Stimulated activated CD4-positive, alpha-beta T cell treated with anti-CD3 and anti-CD28 coated beads, Interleukin-2, amount 100 ng/mL, for 24 hours (primary cell): ENCODE data around the gene ERO1A.
"Not testable (repeated sequence)": the region's sequence is repeated elsewhere in the genome, so short reads cannot be mapped to it uniquely, and the experiment has no call there.

Source experiments
- DNase-seq, 2 donors: peaks; one replicate each; pipeline ENCODE4 v3.0.0-alpha.2; 2020

Gene ERO1A, protein sequence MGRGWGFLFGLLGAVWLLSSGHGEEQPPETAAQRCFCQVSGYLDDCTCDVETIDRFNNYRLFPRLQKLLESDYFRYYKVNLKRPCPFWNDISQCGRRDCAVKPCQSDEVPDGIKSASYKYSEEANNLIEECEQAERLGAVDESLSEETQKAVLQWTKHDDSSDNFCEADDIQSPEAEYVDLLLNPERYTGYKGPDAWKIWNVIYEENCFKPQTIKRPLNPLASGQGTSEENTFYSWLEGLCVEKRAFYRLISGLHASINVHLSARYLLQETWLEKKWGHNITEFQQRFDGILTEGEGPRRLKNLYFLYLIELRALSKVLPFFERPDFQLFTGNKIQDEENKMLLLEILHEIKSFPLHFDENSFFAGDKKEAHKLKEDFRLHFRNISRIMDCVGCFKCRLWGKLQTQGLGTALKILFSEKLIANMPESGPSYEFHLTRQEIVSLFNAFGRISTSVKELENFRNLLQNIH

DNA sequence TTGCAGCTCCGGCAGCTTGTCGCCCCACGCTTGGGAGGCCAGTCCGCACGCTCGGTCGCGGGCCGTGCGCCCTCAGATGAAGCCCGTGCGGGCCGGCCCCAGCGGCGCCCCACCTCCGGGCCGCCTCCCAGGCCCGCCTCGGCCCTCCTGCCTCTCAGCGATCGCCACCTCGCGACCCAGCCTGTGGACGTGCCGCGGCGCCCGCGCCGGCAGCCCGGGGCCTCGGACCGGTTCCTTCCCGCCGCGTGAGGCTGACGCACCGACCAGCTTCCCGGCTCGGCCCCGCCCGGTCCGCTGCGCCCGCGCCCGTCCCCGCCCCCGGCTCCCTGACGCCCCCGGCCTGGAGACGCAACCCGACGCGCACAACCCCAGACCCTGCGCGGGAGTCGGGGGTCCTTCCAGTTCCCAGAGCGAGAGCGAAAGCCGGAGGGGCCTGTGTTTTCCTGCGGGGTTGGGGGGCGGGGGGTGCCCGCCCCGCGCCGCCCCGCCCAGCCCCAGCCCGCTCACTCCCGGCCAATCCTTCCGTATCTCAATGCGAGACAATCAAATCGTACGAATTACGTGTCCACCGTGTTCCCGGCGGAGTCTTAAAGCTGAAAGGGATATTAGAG lies at the start of gene ERO1A:
Gene ERO1A, minus strand, starts transcription at position 78 of the 611 bp plus-strand sequence. Its CDS starts 77 bp downstream, at position 1.
- peak; percentile 67 to 76 for DNase-seq

DNA sequence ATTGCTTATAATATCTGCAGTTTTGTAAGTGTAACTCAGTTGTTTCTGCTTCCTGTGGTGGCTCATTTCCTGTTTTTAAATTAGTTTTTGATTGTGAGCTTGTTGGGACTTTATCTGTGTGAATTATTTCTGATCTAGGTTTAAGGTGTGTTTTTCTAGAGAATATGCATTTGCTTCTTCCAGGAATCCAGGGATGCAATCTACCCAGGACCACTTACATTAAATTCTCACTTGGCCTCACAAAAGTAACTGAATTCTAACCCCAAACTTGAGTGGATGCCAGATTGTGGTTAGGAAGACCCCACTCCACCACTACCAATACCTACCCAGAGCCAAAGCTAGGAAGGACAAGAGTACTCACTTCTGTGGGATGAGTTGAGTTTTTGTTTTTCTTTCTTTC lies 46.5 kb upstream of the ERO1A start:
- no peak for DNase-seq

DNA sequence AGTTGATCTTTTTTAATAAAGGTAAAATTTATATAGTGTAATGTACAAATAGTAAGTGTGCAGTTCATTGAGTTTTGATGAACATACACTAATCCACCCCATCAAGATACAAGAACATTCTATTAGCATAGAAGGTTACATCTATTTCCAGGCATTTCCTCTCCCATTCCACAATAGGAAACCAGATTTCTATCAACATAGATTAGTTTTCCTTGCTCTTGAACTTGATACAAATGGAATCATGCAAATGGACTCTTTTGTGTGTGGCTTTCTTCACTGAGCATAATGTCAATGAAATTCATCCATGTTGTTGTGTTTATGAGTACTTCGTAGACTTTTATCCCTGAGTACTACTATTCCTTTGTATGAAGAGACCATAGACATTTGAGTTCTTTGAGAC lies 45.4 kb upstream of the ERO1A start:
- DNase-seq: no peak

DNA sequence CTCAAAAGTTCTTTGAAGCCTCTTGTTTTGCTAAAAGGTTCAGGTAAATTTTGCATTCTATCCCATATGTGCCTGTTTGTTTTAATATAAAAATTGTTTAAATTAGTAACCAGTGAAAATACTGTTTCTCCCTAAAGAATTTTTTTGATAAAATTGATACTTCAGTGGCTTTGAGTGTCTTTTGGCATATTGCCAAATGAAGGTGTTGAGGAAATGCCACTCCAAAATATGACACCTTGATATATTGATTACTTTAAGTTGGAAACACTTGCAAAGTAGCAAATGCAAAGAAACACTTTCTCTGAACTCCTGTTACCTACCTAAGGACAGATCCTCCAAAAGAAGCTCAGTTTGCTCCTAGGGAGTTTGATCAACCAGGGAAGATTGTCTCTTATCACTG lies 43.1 kb upstream of the ERO1A start:
- DNase-seq: no peak

DNA sequence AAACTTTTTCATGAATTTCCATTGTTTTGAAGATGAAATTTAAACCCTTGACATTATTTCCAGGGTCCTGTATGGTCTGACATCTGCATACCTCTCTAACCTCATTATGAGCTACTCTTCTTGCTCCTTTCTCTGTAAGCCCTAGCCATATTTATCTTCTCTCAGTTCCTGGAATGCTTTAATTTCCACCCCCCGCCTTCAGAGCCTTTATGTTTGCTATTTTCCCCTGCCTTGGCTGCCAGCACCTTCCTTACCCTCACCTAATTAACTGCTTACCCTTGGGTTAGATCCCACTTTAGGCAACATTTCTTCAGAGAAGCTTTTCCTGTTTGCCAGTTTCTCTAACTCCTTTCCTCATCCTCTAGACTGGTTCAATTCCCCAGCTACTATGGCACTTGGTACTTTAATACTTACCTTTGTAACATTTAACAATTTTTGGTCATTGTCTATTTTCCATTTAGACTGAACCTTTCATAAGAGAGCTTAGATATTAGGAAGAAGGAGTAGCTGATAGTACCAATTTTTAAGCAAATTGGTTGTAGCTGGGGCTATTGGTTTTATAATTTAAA lies 40.6 kb upstream of the ERO1A start:
- DNase-seq: no peak

DNA sequence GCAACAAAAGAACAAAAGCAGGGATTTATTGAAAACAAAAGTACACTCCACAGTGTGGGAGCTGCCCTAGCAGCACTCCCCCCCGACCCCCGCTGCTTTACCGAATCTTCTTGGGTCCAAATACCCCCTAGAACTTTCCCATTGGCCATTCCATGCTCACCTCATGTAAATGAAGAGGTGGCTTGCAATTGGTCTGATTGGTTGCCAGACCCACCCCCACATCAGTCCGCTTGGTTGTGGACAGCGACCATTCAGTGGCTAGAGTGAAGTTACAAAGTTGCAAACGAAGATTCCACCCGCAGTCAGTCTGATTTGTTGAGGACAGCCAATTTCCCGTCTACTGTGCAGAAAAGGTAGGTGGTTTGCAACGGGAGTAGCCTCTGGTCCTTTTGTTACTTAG lies 38.5 kb upstream of the ERO1A start:
- DNase-seq: no peak

DNA sequence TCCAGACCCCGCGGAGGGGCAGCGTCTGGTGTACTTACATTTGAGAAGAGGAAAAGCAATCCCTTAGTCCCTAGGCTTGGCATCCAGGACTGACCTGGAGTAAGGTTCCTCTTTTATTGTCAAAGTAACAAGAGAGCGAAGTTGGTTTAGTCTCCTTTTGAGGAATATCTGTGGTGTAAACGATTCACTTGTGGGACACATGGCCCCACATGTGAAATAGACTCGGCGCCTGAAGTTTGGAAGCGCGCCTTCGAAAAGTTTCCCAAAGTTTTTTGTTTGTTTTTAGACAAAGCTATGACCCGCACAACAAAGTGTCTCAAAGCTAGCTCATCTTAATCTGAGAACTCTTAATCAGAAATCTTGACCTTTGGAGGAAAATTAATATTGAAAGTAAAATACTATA lies 35.4 kb upstream of the ERO1A start:
- no peak for DNase-seq

DNA sequence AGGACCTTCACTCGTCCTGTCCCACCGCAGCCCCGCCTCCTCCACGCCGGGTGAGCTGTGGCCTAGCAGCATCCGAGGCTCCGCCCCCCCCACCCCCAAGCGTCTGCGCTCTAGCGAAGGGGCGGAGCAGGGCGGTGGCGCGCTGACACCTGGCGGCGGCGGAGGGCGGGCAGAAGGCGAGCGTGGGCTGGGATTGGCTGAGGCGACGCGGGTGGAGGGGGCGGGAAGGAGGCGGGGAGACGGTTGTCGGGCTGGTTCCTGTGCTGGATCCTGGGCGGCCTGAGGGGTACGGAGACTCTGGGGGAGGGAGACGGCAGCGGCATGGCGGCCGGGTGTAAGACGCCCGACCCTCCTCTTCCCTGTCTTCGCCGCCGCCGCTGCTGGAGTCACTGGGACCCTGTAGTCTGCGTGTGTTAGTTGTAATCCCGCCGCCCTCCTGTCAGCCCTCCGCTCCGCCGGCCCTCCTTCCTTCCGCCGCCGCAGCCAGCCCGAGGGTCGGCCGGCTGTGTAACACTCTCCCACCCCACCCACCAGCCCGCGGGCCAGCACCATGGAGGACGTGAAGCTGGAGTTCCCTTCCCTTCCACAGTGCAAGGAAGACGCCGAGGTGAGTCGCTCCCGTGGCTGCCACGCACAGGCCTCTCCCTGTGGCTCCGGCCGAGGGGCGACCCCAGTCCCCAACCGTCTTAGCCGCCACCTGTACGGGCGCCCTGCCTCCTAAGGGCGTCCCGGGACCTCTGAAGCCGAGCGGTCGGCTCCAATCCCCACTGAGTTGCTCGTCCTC lies 34.8 kb upstream of the ERO1A start, which contains the start of gene STYX:
Gene STYX, plus strand, starts transcription at position 242 of the 784 bp plus-strand sequence. Its CDS starts 309 bp downstream, at position 551.
- DNase-seq: peak; percentile 99 to 100

DNA sequence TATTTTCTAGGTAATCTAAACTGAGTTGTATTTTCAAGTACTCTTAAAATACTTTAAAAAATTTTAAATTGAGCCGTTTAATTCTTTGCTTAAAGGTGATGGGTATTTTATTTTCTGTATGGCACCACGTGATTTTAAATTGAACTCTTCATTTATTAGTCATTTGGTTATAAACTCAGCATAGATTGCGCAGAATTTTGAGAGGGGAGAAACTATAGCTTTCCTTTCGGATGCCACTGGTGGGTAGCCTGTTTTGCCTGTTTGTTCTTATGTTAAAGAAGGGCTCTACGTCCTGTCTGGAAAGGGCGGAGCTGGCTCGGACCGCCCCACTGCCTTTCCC lies 34.2 kb upstream of the ERO1A start:
- DNase-seq: no peak

DNA sequence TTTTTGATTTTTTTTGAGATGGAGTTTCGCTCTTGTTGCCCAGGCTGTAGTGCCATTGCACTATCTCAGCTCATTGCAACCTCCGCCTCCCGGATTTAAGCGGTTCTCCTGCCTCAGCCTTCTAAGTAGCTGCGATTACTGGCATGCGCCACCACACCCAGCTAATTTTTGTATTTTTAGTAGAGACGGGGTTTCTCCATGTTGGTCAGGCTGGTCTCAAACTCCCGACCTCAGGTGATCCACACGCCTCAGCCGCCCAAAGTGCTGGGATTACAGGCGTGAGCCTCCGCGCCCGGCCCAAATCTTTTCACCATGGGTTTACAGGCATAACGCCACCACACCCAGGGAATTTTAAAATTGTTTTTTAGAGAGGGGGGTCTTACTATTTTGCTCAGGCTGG lies 33.7 kb upstream of the ERO1A start:
- not testable (repeated sequence) for DNase-seq

DNA sequence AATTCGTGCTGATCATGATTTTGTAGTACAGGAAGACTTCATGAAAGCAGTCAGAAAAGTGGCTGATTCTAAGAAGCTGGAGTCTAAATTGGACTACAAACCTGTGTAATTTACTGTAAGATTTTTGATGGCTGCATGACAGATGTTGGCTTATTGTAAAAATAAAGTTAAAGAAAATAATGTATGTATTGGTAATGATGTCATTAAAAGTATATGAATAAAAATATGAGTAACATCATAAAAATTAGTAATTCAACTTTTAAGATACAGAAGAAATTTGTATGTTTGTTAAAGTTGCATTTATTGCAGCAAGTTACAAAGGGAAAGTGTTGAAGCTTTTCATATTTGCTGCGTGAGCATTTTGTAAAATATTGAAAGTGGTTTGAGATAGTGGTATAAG lies 32.2 kb upstream of the ERO1A start:
- not testable (repeated sequence) for DNase-seq

DNA sequence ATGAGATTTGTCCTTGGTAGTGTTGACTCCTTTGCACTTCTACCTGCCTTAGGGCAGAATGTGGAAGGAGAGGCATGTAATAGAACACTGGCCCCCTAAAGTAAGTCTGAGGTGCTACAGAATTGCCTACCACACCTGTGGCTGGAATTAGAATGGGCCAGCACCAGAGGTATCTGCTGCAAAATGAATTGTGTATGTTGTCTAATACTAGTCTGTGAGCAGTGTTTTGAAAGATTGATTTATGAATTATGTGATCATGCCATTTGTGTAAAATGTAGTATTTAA lies 28.9 kb upstream of the ERO1A start:
- DNase-seq: no peak

DNA sequence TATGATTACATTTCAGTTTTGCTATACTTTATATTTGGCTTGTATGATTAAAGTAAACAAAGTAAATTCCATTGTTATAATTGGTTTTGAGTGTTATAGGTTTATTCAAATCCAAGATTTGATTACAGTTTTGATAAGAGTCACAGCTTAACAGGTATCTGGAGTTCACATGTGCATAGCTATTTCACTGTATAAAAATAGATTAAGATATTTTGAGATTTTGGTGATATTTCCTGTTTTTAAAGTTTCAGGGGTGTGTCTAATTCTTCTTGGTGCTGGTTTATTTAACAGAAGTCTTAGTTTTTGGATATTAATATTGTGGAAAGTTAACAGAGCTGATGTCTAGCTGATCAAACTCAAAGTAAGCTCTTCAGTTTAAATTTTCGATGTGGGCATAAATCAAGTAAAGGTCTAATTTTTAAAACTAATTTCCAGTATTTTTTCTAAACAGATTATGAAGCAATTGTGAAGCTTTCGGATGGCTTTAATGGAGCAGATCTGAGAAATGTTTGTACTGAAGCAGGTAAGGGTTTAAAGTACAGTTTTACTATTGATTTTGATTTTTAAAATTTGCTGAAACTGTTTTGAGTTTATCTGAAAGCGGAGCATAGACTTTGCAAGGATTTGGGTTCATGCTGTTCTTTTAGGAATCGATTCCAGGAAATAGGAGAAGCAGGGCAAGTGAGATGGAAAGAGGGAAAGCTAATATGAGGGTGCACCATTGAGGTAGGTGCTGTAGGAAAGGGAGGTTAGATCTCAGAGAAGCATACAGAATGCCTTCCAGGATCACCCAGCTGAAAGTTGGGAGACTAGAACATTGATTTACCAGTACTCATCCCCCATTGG lies 28.4 kb upstream of the ERO1A start:
- no peak for DNase-seq

DNA sequence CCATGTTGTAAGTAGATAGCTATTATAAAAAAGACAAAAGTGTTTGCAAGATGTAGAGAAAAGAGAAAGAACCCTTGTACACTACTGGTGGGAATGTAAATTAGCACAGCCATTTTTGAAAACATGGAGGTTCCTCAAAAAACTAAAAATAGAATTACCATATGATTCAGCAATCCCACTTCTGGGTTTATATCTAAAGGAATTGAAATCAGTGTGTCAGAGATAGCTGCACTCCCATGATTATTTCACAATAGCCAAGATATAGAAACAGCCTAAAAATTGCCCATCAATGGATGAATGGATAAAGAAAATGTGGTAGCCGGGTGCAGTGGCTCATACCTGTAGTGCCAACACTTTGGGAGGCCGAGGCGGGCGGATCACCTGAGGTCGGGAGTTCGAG lies 20.8 kb upstream of the ERO1A start:
- DNase-seq: no peak

DNA sequence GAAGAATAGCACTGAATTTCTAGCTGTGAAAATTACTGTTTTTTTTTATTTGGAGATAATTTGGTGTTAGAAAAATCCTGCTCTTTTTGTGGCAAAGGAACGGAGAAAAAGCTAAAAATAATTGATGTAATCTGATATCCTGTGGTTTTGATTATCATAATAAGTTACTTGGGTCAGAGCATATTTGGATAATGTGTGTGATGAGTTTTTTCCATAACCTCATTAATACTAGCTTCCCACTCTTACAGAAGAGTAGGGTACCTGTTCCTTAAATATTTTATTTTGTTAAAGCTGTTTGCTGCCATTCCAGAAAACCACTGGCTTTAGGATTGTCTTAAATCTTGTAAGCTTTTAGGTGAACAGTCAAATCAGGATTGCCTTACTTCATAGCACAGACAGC lies 16.3 kb upstream of the ERO1A start:
- DNase-seq: no peak

DNA sequence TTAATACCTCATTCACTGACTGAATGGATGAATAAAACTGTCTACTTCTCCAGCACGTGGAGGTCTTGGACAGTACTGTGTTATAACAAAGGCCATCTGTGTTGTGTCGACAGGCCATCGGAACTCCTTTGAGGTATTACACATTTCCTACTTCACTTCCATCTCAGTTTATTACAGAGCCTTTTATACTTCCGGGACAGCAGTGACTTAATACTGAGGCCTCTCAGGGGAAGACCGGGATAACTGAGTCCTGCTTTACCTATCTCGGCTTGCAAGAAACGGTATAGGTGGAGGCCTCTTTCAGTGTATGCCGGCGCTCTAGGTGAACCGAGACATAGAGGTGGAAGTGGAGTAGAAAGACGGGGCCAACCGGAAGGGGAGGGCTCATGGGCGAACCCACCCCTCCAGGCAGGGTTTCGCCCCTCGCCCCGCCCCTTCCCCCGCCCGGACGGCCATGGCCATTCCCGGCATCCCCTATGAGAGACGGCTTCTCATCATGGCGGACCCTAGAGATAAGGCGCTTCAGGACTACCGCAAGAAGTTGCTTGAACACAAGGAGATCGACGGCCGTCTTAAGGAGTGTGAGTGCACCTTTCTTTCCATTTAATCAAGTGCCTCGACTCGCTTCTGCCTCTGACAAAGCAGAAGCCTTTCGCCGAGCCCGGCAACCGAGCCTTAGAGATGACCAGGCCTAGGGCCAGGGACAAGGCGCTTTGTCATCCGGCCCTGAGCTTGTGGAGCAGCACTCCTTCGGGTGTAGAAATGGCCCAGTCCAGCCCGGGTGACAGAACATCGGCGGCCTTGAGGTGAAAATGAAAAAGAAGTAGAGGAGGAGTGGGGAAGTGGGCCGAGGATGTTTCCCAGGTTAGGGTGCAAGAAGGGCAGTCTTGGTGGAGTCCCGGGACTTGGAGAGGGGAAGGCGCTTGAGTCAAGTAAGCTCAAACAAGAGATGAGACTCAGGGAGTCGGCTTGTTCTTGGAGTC lies 11.7 kb upstream of the ERO1A start, which contains the start of gene PSMC6:
Gene PSMC6, plus strand, starts transcription at position 477 of the 983 bp plus-strand sequence. Its CDS starts 20 bp downstream, at position 497.
- DNase-seq: peak; percentile 97

DNA sequence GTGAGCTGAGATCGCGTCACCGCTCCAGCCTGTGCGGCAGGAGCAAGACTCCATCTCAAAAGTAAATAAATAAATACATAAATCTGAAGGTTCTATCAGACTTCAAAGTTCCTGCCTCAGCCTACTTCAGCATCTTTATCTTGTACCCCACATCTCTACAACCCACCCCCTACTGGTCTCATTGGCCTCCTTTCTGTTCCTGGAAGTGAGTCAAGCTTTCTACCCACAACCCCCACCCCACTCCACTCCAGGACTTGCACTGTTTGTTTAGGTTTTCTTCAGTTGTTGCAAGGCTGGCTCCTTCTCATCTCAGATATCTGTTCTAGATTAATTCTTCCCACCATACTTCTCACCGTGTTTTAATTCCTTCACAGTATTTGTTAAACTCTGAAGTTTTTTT lies 10.9 kb upstream of the ERO1A start:
- peak; percentile 42 to 52 for DNase-seq

DNA sequence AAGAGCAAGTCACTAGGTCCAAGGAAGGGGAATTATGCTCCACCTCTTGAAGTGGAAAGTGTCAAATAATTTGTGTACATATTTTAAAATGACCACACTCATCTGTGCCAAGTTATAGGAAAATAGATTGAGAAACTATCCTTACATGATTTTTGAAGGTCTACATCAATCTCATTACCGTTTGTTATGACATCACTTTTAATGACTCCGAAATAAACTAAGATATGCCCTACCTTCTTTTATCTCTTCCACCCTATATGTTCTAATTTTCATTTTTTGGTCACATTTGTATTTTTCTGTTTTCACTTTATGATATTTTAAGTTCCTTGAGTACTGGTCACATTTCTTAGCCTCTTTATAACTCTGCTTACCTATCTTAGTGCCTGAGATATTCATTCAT lies 8.3 kb upstream of the ERO1A start:
- no peak for DNase-seq

DNA sequence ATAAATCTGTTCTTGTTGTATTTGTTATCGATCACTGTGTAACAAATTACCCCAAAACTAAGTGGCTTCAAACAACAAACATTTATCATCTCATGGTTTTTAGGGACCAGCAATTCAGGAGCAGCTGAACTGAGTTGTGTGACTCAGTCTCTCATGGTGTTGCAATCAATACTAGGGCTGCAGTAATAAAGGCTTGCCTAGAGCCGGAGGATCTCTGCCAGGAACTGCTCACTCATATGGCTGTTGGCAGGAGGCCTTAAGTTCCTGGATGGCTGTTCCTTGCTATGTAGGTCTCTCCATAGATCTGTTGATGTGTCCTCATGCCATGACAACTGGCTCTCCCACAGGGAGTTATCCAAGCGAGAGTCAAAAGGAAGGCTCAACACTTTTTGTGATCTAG lies 7.9 kb upstream of the ERO1A start:
- DNase-seq: no peak

DNA sequence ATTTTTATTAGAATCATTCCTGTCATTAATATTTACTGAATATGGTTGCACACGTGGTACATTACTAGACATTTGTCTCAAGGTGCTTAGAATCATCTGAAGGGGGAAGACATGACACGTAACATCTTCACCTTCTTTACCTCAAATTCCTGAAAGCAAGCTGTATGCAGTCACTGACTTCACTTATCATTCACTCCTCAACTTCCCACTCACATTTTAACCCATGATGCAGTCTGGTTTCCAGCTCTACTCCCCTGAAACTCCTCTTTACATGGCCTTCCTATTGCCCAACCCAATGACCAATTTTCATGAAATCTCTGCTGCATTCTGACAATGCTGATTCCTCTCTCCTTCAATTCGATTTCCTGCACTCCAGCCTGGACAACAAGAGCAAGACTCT lies 5.9 kb upstream of the ERO1A start:
- DNase-seq: no peak

DNA sequence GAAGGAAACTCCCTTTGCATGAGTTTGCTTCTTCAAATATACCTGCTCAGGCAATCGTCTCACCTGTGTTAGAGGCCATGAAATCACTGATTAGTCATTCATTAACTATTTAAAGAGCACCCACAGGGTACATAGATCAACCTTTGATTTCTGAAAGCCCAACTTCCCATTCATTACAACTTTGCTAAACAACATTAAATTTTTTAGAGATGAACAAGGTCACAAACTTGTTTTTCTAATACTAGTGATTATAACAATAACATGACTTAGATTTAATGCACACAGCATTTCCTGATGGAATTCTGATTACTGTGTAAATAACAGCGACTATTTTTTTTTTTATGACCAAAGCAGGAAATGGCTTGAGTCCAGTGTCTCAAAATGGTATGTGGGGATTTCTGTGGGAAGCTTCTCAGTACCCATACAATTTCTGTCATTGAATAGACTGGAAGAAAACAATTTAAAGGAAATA lies 5.4 kb upstream of the ERO1A start:
- no peak for DNase-seq
